A673 (cell line): Measurements from ENCODE around the gene RASGEF1C. TPM values are rescaled to one million over a fixed set of nuclear protein-coding genes. Genes with fewer than 3 reads are reported as not detected.

Source experiments
- BruUV-seq: library from RNA; stranded (reverse); fragments of 400-500 nt; replicated peaks from 2 replicates; lab custom pipeline; 2021; lab: Mats Ljungman, UMichigan
- CTCF ChIA-PET: fragments of 300-600 bp; sonication (Branson Sonifier 250); formaldehyde crosslinking; loops from one replicate; lab custom pipeline; 2022; ENCODE audit warnings: antibody characterized with exemption; lab: Charles Lee
- POLR2A ChIA-PET: fragments of 300-600 bp; sonication (Branson Sonifier 250); formaldehyde crosslinking; loops from one replicate; lab custom pipeline; 2022; ENCODE audit warnings: antibody characterized with exemption; ENCODE audit not compliant: low non-redundant PET; lab: Charles Lee
- DNase-seq: peaks from one replicate; pipeline ENCODE4 v3.0.0-alpha.2; 2015; ENCODE audit warnings: low spot score
- H3K27ac ChIP-seq: fragments of 200-600 bp; sonication (generic); 2 replicates; pipeline ENCODE4 v1.5.1; 2016; ENCODE audit warnings: mixed run types, low read depth, mild to moderate bottlenecking, mixed read lengths, antibody characterized with exemption, low read length; ENCODE audit not compliant: poor library complexity, severe bottlenecking
- H3K27me3 ChIP-seq: fragments of 200-600 bp; sonication (generic); replicated peaks from 2 replicates; pipeline ENCODE4 v1.6.1; 2017; ENCODE audit warnings: mixed run types, low read depth, mild to moderate bottlenecking, mixed read lengths, antibody characterized with exemption, low read length; ENCODE audit not compliant: insufficient read depth, poor library complexity
- H3K36me3 ChIP-seq: fragments of 200-600 bp; sonication (generic); 2 replicates; pipeline ENCODE4 v1.6.1; 2016; ENCODE audit warnings: mixed run types, mild to moderate bottlenecking, mixed read lengths, antibody characterized with exemption, low read length; ENCODE audit not compliant: insufficient read depth, poor library complexity, severe bottlenecking
- H3K4me1 ChIP-seq: fragments of 200-600 bp; sonication (generic); 2 replicates; pipeline ENCODE4 v1.6.1; 2017; ENCODE audit warnings: mixed run types, mild to moderate bottlenecking, mixed read lengths, antibody characterized with exemption, low read length; ENCODE audit not compliant: insufficient read depth, poor library complexity, severe bottlenecking
- H3K4me3 ChIP-seq: fragments of 200-600 bp; sonication (generic); 2 replicates; pipeline ENCODE4 v1.5.1; 2016; ENCODE audit warnings: low read depth, mixed run types, mild to moderate bottlenecking, mixed read lengths, low read length; ENCODE audit not compliant: poor library complexity, severe bottlenecking
- H3K9me3 ChIP-seq: fragments of 200-600 bp; sonication (generic); 2 replicates; pipeline ENCODE4 v1.6.1; 2016; ENCODE audit warnings: mixed run types, low read depth, mild to moderate bottlenecking, mixed read lengths, antibody characterized with exemption, low read length; ENCODE audit not compliant: poor library complexity, severe bottlenecking
- CTCF ChIP-seq: fragments of 300-800, 200-600 bp; sonication (generic); conservative IDR thresholded peaks from 2 replicates; pipeline ENCODE4 v1.5.1; 2017; ENCODE audit warnings: low read depth, mild to moderate bottlenecking, antibody characterized with exemption, low read length, moderate library complexity, mixed read lengths
- EZH2 ChIP-seq: fragments of 200-600 bp; sonication (generic); IDR thresholded peaks from 2 replicates; pipeline ENCODE4 v1.6.1; 2017; ENCODE audit warnings: borderline replicate concordance, low read depth, mild to moderate bottlenecking, mixed read lengths, antibody characterized with exemption, low read length; ENCODE audit not compliant: poor library complexity, severe bottlenecking
- intact Hi-C: fragments of 100-400 bp; cut with micrococcal nuclease; formaldehyde crosslinking; loops from one replicate; pipeline ENCODE4 v1.10.0; 2022; ENCODE audit not compliant: unreplicated experiment
- total RNA-seq: library from RNA; stranded (reverse); gene quantifications from 2 replicates; pipeline ENCODE4 v1.2.3, GENCODE V29; 2021

The RASGEF1C gene
- total RNA-seq, 1 experiment from 2014 or later = not detected

- intact Hi-C loops = no loop called here
- Histone ChIP-seq H3K4me1 (no peaks in the 10 kb centered on the region), H3K27me3 (no peaks in the 10 kb centered on the region), H3K27ac (no peak overlapping the region), H3K9me3 (no peaks in the 10 kb centered on the region), H3K4me3 (no peak overlapping the region), H3K36me3 (no peaks in the 10 kb centered on the region)
- TF ChIP-seq EZH2 (no peak), CTCF (no peak)
- POLR2A ChIA-PET = no interaction called here
- CTCF ChIA-PET = no interaction called here
- no TSS peak for BruUV-seq
- DNase-seq = no peak
Observed at GRCh38 chr5:180078348-180078747, 130.7 kb downstream of the RASGEF1C start.

- ChIA-PET POLR2A (no interaction called here), CTCF (no interaction called here)
- DNase-seq = no peak
- H3K9me3 ChIP-seq = peaks cover 1% of the 10 kb centered on the region
- no peaks in the 10 kb centered on the region for H3K36me3 ChIP-seq
- H3K4me1 ChIP-seq = no peaks in the 10 kb centered on the region
- BruUV-seq = no TSS peak
- TF ChIP-seq EZH2 (no peak), CTCF (no peak)
- H3K27me3 ChIP-seq = no peaks in the 10 kb centered on the region
- no peak overlapping the region for H3K27ac ChIP-seq
- intact Hi-C loops = no loop called here
- no peak overlapping the region for H3K4me3 ChIP-seq
Observed at GRCh38 chr5:180077594-180078284, 131.3 kb downstream of the RASGEF1C start.

GRCh38 chr5:180075703-180076102, 133.3 kb downstream of the RASGEF1C start:
- POLR2A ChIA-PET = no interaction called here
- no peak overlapping the region for H3K27ac ChIP-seq
- H3K4me1 ChIP-seq = no peaks in the 10 kb centered on the region
- DNase-seq = no peak
- H3K4me3 ChIP-seq = no peak overlapping the region
- H3K27me3 ChIP-seq = no peaks in the 10 kb centered on the region
- TF ChIP-seq CTCF (no peak), EZH2 (no peak)
- CTCF ChIA-PET = no interaction called here
- H3K36me3 ChIP-seq = no peaks in the 10 kb centered on the region
- H3K9me3 ChIP-seq = peaks cover 7% of the 10 kb centered on the region
- BruUV-seq = no TSS peak
- intact Hi-C loops = no loop called here
